GM21381 (cell line): ENCODE results near the gene CBLB.

ENCODE experiments used
- ATAC-seq: cut with Tn5 transposase; IDR thresholded peaks from one replicate; pipeline ENCODE4 v1.9.1; 2021; ENCODE audit warnings: mild to moderate bottlenecking, moderate library complexity; ENCODE audit not compliant: unreplicated experiment

CBLB gene

DNA sequence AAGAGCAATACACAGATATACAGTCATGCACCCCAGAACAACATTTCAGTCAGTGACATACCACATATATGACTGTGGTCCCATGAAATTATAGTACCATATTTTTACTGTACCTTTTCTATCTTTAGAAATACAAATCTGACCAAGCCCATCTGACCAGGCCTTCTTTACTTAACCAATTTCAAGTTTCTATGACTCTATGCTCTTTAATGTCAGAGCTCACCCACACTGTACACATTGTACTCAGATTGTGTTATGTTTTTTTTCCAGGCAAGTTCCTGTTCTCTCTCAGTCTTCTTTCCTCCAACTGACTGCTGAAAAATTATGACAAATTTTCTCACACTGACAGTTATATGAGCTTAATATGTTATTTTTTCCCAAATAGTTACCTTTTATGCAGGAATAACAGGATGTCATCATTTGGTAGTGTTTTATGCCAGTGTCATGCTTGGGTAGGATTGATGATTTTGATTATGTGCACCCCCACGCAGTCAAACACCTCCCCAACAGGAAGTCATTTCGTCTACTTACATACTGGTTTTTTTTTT, 8.0 kb upstream of the CBLB start:
- no peak for ATAC-seq

- no peak for ATAC-seq
These were observed 1.3 kb upstream of the CBLB start for GRCh38 chr3:105869861-105870755.

DNA sequence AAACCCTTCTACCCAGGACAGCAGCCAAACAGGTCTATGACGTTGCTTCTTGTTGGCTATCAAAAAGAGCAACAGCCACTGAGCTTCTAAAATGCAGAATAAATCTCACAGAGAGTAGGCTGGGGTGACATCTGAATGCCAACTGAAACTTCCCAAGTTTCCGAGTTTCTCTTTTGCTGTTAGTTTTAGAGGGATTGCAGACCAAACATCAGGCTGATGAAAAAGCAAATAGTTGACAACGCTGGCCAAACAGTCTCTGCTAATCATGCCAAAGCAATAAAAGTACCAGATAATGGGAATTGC, 670 bp upstream of the CBLB start:
- no peak for ATAC-seq

DNA sequence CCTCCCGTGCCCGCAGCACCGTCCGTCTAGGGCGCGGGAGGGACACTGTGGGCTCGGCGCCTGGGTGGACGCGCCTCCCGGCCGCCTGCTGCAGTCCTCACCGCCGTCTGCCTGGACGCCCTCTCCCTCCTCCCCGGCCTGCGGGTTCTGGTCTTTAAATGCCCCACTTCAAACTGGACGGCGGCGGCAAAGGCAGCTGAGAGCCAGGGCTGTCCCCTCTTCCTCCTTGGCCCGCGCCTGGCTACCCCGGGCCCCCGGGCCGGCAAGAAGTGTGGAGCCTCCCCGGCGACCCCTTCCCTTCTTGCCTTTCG, 426 bp downstream of the CBLB start:
- peak; percentile 2 for ATAC-seq

GRCh38 chr3:105867712-105868430, 941 bp downstream of the CBLB start:
- ATAC-seq: no peak

- ATAC-seq: peak; percentile 32
These were observed 1.9 kb downstream of the CBLB start for GRCh38 chr3:105866656-105867653.

DNA sequence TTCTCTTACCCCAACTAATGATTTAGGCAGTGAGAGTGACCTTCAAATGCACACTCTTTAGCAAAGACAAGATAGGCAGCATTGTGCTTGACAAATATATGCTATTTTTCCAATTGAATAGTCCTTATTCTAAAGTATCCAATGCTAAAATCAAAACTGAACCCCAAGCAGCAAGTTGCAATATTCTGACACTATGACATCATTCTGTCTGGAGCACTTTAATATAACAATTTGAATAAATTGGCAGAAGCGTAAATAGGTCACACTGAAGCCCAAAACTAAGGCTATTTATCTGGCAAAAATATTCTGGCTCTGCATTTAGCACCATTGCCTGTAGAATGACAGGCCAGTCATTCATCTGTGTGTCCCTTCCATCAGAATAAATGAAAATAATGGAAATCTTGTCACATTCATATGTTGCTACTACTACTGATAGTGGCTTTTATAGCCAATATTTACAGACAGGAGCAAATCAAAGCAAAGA, 2.9 kb downstream of the CBLB start:
- no peak for ATAC-seq

GRCh38 chr3:105865016-105865623, 3.7 kb downstream of the CBLB start:
- no peak for ATAC-seq

DNA sequence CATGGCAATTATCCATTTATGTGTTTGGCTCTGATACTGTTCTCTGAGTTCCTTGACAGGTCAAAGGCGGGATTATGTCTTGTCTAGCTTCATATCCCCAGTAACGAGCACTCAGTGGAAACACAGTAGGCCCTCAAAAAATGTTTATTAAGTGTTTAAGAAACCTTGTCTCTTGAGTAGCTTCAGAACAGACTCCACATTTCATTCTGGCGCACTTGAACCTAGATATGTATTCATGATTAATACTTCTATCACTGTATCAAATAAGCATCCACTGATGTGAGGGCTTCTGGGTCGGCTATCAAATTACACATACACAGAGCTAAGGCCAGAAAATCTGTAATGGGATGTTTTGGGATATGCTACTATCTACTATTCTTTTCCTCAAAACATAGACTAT, 4.6 kb downstream of the CBLB start:
- no peak for ATAC-seq

DNA sequence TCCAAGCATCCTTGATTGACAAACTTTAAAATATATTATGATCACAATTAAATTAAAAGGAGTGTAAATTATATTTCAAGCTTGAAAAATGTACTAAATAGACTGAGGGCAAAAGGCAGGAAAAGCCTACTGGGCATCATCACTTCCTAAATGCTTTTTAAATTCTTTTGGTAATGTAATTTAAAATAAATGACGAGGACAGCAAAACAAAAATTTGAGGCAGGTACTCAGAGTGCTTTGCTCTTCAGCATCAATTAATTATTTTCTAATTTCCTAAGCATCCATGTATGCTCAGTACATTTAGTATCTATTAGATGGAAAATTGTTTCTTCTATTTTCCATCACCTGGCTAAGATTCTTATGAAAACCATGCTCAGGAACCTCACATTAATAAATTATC, 5.2 kb downstream of the CBLB start:
- ATAC-seq: no peak

- ATAC-seq: peak; percentile 59
These were observed 6.6 kb downstream of the CBLB start for GRCh38 chr3:105862217-105862616.

GRCh38 chr3:105860641-105861040, 8.2 kb downstream of the CBLB start:
- no peak for ATAC-seq

DNA sequence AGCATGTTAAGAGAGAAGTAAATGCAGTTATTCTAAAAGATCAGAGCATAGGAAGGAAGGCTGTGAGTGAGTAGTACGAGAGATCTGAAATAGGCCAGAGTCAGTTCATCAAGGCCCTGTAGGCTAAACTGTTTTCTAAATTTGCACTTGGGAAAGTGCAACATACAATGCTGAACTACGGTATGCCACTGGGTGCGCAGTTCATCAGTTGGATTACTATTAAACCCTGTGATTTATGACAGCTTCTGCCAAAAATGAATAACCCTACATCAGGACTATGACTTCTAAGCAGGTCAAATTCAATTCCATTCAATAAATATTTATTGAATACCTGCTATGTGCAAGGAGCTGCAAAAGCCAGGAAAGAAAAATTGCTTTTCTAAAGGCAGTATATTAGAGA, 10.8 kb downstream of the CBLB start:
- no peak for ATAC-seq

- no peak for ATAC-seq
These were observed 11.2 kb downstream of the CBLB start for GRCh38 chr3:105857601-105858000.

DNA sequence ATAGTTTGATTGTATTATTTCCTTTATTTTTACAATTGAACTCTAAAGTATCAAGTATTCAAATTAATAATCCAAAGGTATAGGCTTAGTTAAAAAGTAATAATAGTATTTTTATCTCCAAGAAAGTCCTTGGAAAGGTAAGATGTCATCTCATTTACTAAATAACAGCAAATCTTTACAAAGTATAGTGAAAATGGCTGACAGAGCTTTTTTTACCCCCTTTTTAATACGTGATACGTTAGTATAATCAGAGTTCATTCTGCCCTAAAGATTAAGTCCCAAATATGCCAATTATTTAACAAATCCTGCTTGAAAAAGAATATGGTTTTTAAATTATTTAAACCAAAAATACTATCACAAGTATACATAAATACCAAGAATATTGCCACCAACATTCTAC, 12.2 kb downstream of the CBLB start:
- no peak for ATAC-seq

DNA sequence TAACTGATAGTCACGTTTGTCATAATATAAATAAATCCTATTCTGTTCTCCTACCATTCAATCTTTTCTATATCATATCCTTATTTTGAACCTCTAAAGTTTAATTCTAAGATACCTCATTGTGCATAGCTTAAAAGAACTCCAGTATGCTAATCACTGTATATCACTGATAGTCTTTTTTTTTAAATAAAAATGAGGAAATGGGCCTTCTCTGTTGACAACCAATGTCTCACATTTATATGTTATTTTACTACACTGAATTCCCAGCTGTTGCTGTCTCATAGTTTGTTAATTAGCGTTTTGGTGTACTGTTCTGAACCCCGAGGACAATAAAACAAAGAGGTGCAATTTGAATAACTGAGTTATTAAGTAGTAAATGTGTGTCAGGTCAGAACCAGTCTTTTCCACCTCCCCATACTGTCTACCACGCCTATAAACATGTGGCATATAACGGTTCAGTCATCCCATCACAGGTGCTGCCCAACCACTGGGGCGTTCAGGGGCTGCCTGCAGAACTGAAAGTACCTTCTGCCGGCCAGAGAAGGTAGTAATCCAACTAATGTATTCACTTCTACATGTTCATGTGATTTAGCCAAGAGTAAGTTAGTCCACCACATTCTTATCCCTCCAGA, 14.9 kb downstream of the CBLB start:
- ATAC-seq: peak; percentile 87

- no peak for ATAC-seq
These were observed 17.2 kb downstream of the CBLB start for GRCh38 chr3:105851582-105851981.

GRCh38 chr3:105851176-105851575, 17.6 kb downstream of the CBLB start:
- no peak for ATAC-seq

- ATAC-seq: no peak
These were observed 18.2 kb downstream of the CBLB start for GRCh38 chr3:105850593-105850992.

- ATAC-seq: no peak
These were observed 20.0 kb downstream of the CBLB start for GRCh38 chr3:105848821-105849220.
